ENCODE measurements around the gene FAM89A. TPM values are rescaled to one million over a fixed set of nuclear protein-coding genes. Genes with fewer than 3 reads are reported as not detected.

The FAM89A gene
- total and polyA plus RNA-seq, 2 of the 8 experiments (the other 6 are each of a cell fraction or from before 2014, with no cell fraction given) = 2.1 to 2.2 TPM

- Histone ChIP-seq H3K4ac (replicated peaks; ENCODE audit: insufficient read length, low read depth, low read length) (no peak overlapping the region), H4K91ac (replicated peaks; ENCODE audit: insufficient read length, low read length) (no peak overlapping the region), H3K36me3 (ENCODE audit: control insufficient read depth in 2 of 4, insufficient read depth in 4 of 4, low read length in 3 of 4) (no peaks in the 10 kb centered on the region), H4K5ac (ENCODE audit: insufficient read length, low read depth, low read length) (no peak overlapping the region), H3K79me2 (ENCODE audit: control insufficient read depth in 1 of 2, insufficient read depth in 2 of 2, low read length in 2 of 2) (no peaks in the 10 kb centered on the region), H3K9me3 (ENCODE audit: insufficient read depth in 2 of 2, low read depth in 1 of 2, low read length in 1 of 2) (no peaks in the 10 kb centered on the region), H3K56ac (replicated peaks; ENCODE audit: insufficient read length, low read depth, low read length) (no peak overlapping the region), H3K9ac (replicated peaks in 1 of 4; ENCODE audit: extremely low read depth in 1 of 4, low read depth in 3 of 4, low read length in 3 of 4) (no peak overlapping the region), H2BK15ac (ENCODE audit: low read length) (no peak overlapping the region), H2BK20ac (ENCODE audit: low read length) (no peak overlapping the region), H3K27me3 (replicated peaks in 1 of 4; ENCODE audit: control insufficient read depth in 3 of 4, extremely low read depth in 1 of 4, insufficient read depth in 3 of 4, low read length in 3 of 4) (no peaks in the 10 kb centered on the region), H3K79me1 (ENCODE audit: low read depth, low read length) (no peaks in the 10 kb centered on the region), H3K14ac (ENCODE audit: insufficient read length) (no peak overlapping the region), H3K27ac (ENCODE audit: low read depth, low read length) (no peak overlapping the region), H3K23me2 (ENCODE audit: low read depth, low read length) (no peaks in the 10 kb centered on the region), H2AK5ac (ENCODE audit: low read depth, low read length) (no peak overlapping the region), H4K20me1 (replicated peaks in 1 of 2; ENCODE audit: control insufficient read depth in 1 of 2, insufficient read depth in 2 of 2, low read length in 2 of 2) (no peaks in the 10 kb centered on the region), H3K4me2 (ENCODE audit: insufficient read depth in 1 of 2, low read depth in 2 of 2, low read length in 2 of 2) (no peak overlapping the region), H2BK5ac (ENCODE audit: low read depth, low read length) (no peak overlapping the region), H2BK120ac (replicated peaks; ENCODE audit: low read depth, low read length) (no peak overlapping the region), H3K18ac (ENCODE audit: extremely low read depth, low read length) (no peak overlapping the region), H3K23ac (ENCODE audit: insufficient read length) (no peak overlapping the region), H3K4me3 (ENCODE audit: extremely low read depth in 1 of 4, insufficient read depth in 2 of 4, low read depth in 3 of 4, low read length in 4 of 4) (no peak overlapping the region), H2BK12ac (ENCODE audit: low read depth, low read length) (no peak overlapping the region), H4K8ac (ENCODE audit: extremely low read depth, insufficient read depth, low read length) (no peak overlapping the region), H2AFZ (ENCODE audit: low read length) (no peak overlapping the region), H3K4me1 (replicated peaks in 1 of 4; ENCODE audit: control insufficient read depth in 3 of 4, insufficient read depth in 4 of 4, low read length in 3 of 4) (peaks cover 0 to 2% (median 0%) of the 10 kb centered on the region in 4 experiments; a peak in 2 of 7 replicates)
- no peak for FAIRE-seq
- POLR2A ChIA-PET (ENCODE audit: partially characterized antibody) = interaction anchor here (0.6 kb wide), 1 partner anchor 164 kb away, joined by 3 read pairs; no protein-coding TSS in a partner anchor
- 84% methylated on average over 3 of the region's 3 CpGs; no CpG with 5 or more reads in 1 of the 2 experiments for WGBS, 2 experiments (ENCODE audit: extremely low coverage in 1 of 2, insufficient coverage in 1 of 2, insufficient read length in 1 of 2, insufficient replicate concordance in 2 of 2, low coverage in 1 of 2, low lambda C conversion rate in 2 of 2, missing lambda C conversion rate in 1 of 2)
- no peak for DNase-seq (ENCODE audit: low read depth in 1 of 2, low spot score in 2 of 2)
- CTCF ChIA-PET (ENCODE audit: partially characterized antibody) = interaction anchor here (0.6 to 1.9 kb wide), 5 partner anchors 18 to 1438 kb away, joined by 3 to 6 read pairs (median 4); no protein-coding TSS in a partner anchor
- TF ChIP-seq RXRA (IDR thresholded peaks at IDR 0.05; ENCODE audit: insufficient read depth, low read depth, low read length) (no peak), BRCA1 (IDR thresholded peaks at IDR 0.05; ENCODE audit: low read depth, low read length) (no peak), CTCF (IDR thresholded peaks at IDR 0.05; ENCODE audit: control extremely low read depth in 1 of 3, insufficient read depth in 1 of 3, low read depth in 1 of 3, low read length in 3 of 3) (no peak), SIRT6 (IDR thresholded peaks at IDR 0.05; ENCODE audit: low read length) (no peak), GTF2F1 (IDR thresholded peaks at IDR 0.05; ENCODE audit: borderline replicate concordance, low read depth, low read length) (no peak), NANOG (IDR thresholded peaks at IDR 0.05; ENCODE audit: insufficient read depth, low read depth, low read length, poor library complexity, severe bottlenecking) (no peak), HDAC2 (IDR thresholded peaks at IDR 0.05; ENCODE audit: borderline replicate concordance in 1 of 2, low read depth in 2 of 2, low read length in 2 of 2) (no peak), USF2 (IDR thresholded peaks at IDR 0.05; ENCODE audit: low read length) (no peak), JUN (IDR thresholded peaks at IDR 0.05; ENCODE audit: low read depth, low read length) (no peak)
These were observed 32.5 kb upstream of the FAM89A start for GRCh38 chr1:231072502-231073094.
